HG03139 (cell line): ENCODE results near the gene PHF20.
"Not testable (repeated sequence)": the region's sequence is repeated elsewhere in the genome, so short reads cannot be mapped to it uniquely, and the experiment has no call there.

Experiments
- ATAC-seq: cut with Tn5 transposase; IDR thresholded peaks from one replicate; pipeline ENCODE4 v1.9.1; 2021; ENCODE audit not compliant: unreplicated experiment

Gene PHF20

GRCh38 chr20:35771689-35772562 lies at the start of gene PHF20:
TSS of gene PHF20 (plus strand) at chr20:35772015. CDS start at chr20:35801523, 29,508 bp downstream.
- peak; percentile 67 for ATAC-seq

GRCh38 chr20:35723275-35723639 lies 48.6 kb upstream of the PHF20 start:
- ATAC-seq: not testable (repeated sequence)

GRCh38 chr20:35723652-35724320 lies 48.0 kb upstream of the PHF20 start:
- not testable (repeated sequence) for ATAC-seq

GRCh38 chr20:35724321-35725230 lies 47.2 kb upstream of the PHF20 start:
- no peak for ATAC-seq

- ATAC-seq: no peak
These were observed 44.7 kb upstream of the PHF20 start for GRCh38 chr20:35726842-35727711.

- ATAC-seq: no peak
These were observed 42.5 kb upstream of the PHF20 start for GRCh38 chr20:35729283-35729807.

- ATAC-seq: no peak
These were observed 41.8 kb upstream of the PHF20 start for GRCh38 chr20:35729836-35730582.

GRCh38 chr20:35730583-35731468 lies 41.0 kb upstream of the PHF20 start:
- ATAC-seq: no peak

GRCh38 chr20:35731469-35731788 lies 40.4 kb upstream of the PHF20 start:
- no peak for ATAC-seq

- no peak for ATAC-seq
These were observed 39.8 kb upstream of the PHF20 start for GRCh38 chr20:35731862-35732643.

- no peak for ATAC-seq
These were observed 39.2 kb upstream of the PHF20 start for GRCh38 chr20:35732644-35732982.

- ATAC-seq: no peak
These were observed 37.4 kb upstream of the PHF20 start for GRCh38 chr20:35734374-35734773.

GRCh38 chr20:35734777-35735649 lies 36.8 kb upstream of the PHF20 start:
- no peak for ATAC-seq

GRCh38 chr20:35735826-35736470 lies 35.9 kb upstream of the PHF20 start:
- no peak for ATAC-seq

- no peak for ATAC-seq
These were observed 33.9 kb upstream of the PHF20 start for GRCh38 chr20:35737865-35738333.
